ENCODE data around the gene GNPTG.

GNPTG gene

DNA sequence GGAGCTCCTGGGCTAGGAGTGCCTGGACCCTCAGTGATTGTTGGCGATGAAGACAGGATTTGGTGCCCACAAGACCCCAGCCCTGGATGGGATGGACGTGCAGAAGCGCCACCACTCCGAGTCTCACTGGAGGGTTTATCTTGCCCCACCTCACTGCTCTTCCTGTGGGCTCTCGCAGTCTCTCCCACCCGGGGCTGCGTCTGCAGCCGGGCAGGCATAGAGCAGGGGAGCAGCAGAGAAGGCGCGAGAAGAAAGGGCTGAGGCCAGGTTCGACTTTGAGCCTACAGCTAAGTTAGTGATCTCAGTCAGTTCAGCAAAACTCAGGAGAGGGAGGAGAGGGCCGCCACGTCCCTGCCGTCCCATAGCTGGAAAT, 35.7 kb upstream of the GNPTG start:
- Histone ChIP-seq H3K27ac (ENCODE audit: low read length) (no peak overlapping the region), H4K20me1 (ENCODE audit: insufficient read depth, low read length) (peaks cover 67% of the 10 kb centered on the region), H3K4me1 (ENCODE audit: low read length) (peaks cover 8% of the 10 kb centered on the region), H3K4me3 (ENCODE audit: low read length) (no peak overlapping the region), H3K36me3 (replicated peaks; ENCODE audit: low read depth, low read length) (peaks cover 86% of the 10 kb centered on the region), H2AFZ (ENCODE audit: low read depth, low read length) (no peak overlapping the region), H3K4me2 (ENCODE audit: low read length) (no peak overlapping the region), H3K27me3 (ENCODE audit: low read depth, low read length) (no peaks in the 10 kb centered on the region), H3K9ac (ENCODE audit: low read length) (no peak overlapping the region), H3K79me2 (ENCODE audit: low read length) (peaks cover 76% of the 10 kb centered on the region), H3K9me3 (ENCODE audit: insufficient read depth, low read length) (no peaks in the 10 kb centered on the region)
- no peak for TF ChIP-seq EZH2phosphoT487 (IDR thresholded peaks at IDR 0.05; ENCODE audit: low read depth)
- TF ChIP-seq CTCF (IDR thresholded peaks at IDR 0.05; ENCODE audit: low read depth, low read length): no peak

- Histone ChIP-seq H3K9ac (ENCODE audit: low read length) (no peak overlapping the region), H3K4me3 (ENCODE audit: low read length) (no peak overlapping the region), H3K36me3 (replicated peaks; ENCODE audit: low read depth, low read length) (peaks cover 83% of the 10 kb centered on the region), H3K27me3 (ENCODE audit: low read depth, low read length) (no peaks in the 10 kb centered on the region), H3K4me1 (ENCODE audit: low read length) (no peaks in the 10 kb centered on the region), H2AFZ (ENCODE audit: low read depth, low read length) (no peak overlapping the region), H3K9me3 (ENCODE audit: insufficient read depth, low read length) (no peaks in the 10 kb centered on the region), H3K27ac (ENCODE audit: low read length) (no peak overlapping the region), H3K4me2 (ENCODE audit: low read length) (no peak overlapping the region), H3K79me2 (ENCODE audit: low read length) (peaks cover 59% of the 10 kb centered on the region), H4K20me1 (ENCODE audit: insufficient read depth, low read length) (peaks cover 51% of the 10 kb centered on the region)
- TF ChIP-seq EZH2phosphoT487 (IDR thresholded peaks at IDR 0.05; ENCODE audit: low read depth) (no peak), CTCF (IDR thresholded peaks at IDR 0.05; ENCODE audit: low read depth, low read length) (no peak)
Measured at GRCh38 chr16:1317479-1318267, 34.1 kb upstream of the GNPTG start.

DNA sequence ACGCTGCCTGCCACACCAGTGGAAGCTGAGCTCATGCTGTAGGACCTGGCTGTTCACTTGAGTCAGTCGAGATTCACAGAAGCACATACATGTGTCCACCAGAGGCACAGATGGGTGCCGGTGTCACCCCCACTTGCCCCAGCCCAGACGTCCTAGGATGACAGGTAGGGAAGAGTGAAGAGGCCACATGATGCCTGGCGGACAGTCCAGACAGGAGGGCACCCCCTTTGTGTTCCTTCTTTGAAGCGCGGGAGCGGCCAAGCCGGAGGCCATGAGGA, 33.5 kb upstream of the GNPTG start:
- H3K4me1 ChIP-seq (ENCODE audit: low read length): no peaks in the 10 kb centered on the region
- H3K27me3 ChIP-seq (ENCODE audit: low read depth, low read length): no peaks in the 10 kb centered on the region
- no peak overlapping the region for H3K4me3 ChIP-seq (ENCODE audit: low read length)
- peaks cover 54% of the 10 kb centered on the region for H3K79me2 ChIP-seq (ENCODE audit: low read length)
- peaks cover 79% of the 10 kb centered on the region for H3K36me3 ChIP-seq (replicated peaks; ENCODE audit: low read depth, low read length)
- TF ChIP-seq EZH2phosphoT487 (IDR thresholded peaks at IDR 0.05; ENCODE audit: low read depth) (no peak), CTCF (IDR thresholded peaks at IDR 0.05; ENCODE audit: low read depth, low read length) (no peak)
- no peak overlapping the region for H3K4me2 ChIP-seq (ENCODE audit: low read length)
- no peak overlapping the region for H3K27ac ChIP-seq (ENCODE audit: low read length)
- H3K9me3 ChIP-seq (ENCODE audit: insufficient read depth, low read length): no peaks in the 10 kb centered on the region
- no peak overlapping the region for H3K9ac ChIP-seq (ENCODE audit: low read length)
- peaks cover 46% of the 10 kb centered on the region for H4K20me1 ChIP-seq (ENCODE audit: insufficient read depth, low read length)
- H2AFZ ChIP-seq (ENCODE audit: low read depth, low read length): no peak overlapping the region

- no peak overlapping the region for H3K27ac ChIP-seq (ENCODE audit: low read length)
- H3K4me1 ChIP-seq (ENCODE audit: low read length): no peaks in the 10 kb centered on the region
- no peak overlapping the region for H3K9ac ChIP-seq (ENCODE audit: low read length)
- H3K27me3 ChIP-seq (ENCODE audit: low read depth, low read length): no peaks in the 10 kb centered on the region
- peaks cover 46% of the 10 kb centered on the region for H3K79me2 ChIP-seq (ENCODE audit: low read length)
- H3K4me2 ChIP-seq (ENCODE audit: low read length): no peak overlapping the region
- H4K20me1 ChIP-seq (ENCODE audit: insufficient read depth, low read length): peaks cover 47% of the 10 kb centered on the region
- H2AFZ ChIP-seq (ENCODE audit: low read depth, low read length): no peak overlapping the region
- H3K36me3 ChIP-seq (replicated peaks; ENCODE audit: low read depth, low read length): peaks cover 77% of the 10 kb centered on the region
- TF ChIP-seq CTCF (IDR thresholded peaks at IDR 0.05; ENCODE audit: low read depth, low read length) (no peak), EZH2phosphoT487 (IDR thresholded peaks at IDR 0.05; ENCODE audit: low read depth) (no peak)
- H3K4me3 ChIP-seq (ENCODE audit: low read length): no peak overlapping the region
- no peaks in the 10 kb centered on the region for H3K9me3 ChIP-seq (ENCODE audit: insufficient read depth, low read length)
Measured at GRCh38 chr16:1319041-1319440, 32.7 kb upstream of the GNPTG start.

All from OCI-LY3 (cell line).